Measurements from ENCODE around the gene OR2T5. TPM values are rescaled to one million over a fixed set of nuclear protein-coding genes. Genes with fewer than 3 reads are reported as not detected.

Gene OR2T5, protein sequence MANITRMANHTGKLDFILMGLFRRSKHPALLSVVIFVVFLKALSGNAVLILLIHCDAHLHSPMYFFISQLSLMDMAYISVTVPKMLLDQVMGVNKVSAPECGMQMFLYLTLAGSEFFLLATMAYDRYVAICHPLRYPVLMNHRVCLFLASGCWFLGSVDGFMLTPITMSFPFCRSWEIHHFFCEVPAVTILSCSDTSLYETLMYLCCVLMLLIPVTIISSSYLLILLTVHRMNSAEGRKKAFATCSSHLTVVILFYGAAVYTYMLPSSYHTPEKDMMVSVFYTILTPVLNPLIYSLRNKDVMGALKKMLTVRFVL
- not detected in 2 replicates for total RNA-seq

DNA sequence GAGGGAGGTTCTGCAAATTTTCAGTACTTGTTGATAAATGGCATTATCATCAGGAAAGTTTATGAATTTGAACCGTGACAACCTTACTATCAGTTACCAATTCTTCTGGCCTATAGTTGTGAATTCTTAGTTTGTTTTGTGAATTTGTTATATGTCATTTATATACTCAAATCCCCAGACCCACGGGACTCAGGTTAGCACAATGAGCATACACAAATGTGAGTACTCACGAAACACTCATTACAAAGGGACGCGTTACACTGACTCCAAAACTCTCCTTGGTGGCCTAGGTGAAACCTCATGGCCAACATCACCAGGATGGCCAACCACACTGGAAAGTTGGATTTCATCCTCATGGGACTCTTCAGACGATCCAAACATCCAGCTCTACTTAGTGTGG lies at the start of gene OR2T5:
Gene OR2T5, plus strand, starts transcription at position 301 of the 400 bp plus-strand sequence. Its CDS starts 0 bp downstream, at position 301.

DNA sequence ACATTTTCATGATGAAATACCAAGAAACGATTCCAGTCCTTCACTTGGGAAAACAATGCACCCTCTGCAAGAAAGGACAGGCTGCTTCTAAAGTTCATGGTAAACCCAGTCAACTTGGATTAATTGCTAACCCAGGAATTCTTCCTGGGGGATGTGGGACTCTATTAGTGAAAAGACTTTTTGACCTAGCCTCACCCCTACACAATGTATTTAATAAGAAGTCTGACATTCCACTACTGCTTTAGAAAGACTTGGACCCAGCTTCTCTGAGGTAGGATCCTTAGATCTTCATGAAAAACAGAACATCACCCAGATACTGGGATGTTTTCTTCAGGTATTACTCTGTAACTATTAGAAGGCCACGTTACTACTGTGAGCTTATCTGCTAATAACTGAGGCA lies 43.0 kb upstream of the OR2T5 start, which contains the start of gene OR2T2:
Gene OR2T2, plus strand, starts transcription at position 239 of the 400 bp plus-strand sequence. CDS start 7,161 bp downstream, outside the sequence.

DNA sequence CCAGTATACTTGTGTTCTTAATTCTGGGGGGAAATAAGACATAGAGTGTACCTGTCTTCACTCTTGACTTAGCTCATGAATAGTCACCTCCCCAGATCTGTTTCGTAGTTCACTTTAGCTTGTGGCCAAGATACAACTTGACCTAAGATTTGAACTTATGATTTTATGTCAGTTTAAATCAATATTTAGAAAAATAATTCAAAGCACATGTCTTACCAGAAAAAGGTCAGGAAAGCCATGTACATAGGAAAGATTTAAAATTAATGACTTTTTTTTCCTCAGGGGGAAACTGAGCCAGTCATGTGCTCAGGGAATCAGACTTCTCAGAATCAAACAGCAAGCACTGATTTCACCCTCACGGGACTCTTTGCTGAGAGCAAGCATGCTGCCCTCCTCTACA lies 15.3 kb upstream of the OR2T5 start, which contains the start of gene OR2T3:
Gene OR2T3, plus strand, starts transcription at position 301 of the 400 bp plus-strand sequence. Its CDS starts 0 bp downstream, at position 301.

DNA sequence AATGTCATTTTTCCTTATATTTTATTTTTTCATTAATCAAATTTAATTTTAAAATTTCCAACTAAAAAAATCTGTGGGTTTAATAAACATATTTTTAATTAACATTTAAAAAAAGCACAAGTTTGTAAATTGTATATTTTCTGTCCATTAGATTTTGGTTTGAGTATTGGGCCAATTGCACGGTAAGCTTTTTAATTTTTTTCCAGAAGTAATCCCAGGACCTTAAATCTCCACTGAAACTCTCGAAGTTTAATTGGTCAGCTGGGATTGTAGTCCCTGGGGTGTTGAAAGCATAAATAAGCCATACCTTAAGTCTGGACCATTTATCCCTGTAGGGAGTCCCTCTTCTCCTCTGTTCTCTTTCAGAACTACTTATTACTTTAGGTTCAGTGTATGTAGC lies 19.4 kb downstream of the OR2T5 start, which contains the start of gene OR2G6:
Gene OR2G6, plus strand, starts transcription at position 301 of the 400 bp plus-strand sequence. CDS start 13,574 bp downstream, outside the sequence.

Other genes with a start within 250 kb of the OR2T5 start
- not detected in 2 replicates for gene OR2T33, start 210.6 kb upstream of the OR2T5 start, total RNA-seq
- not detected in 2 replicates for gene OR2T12, start 185.2 kb upstream of the OR2T5 start, total RNA-seq
- gene OR2M7, start 164.0 kb upstream of the OR2T5 start, total RNA-seq: not detected in 2 replicates
- not detected in 2 replicates for gene OR14C36, start 139.8 kb upstream of the OR2T5 start, total RNA-seq
- not detected in 2 replicates for gene OR2T4, start 126.9 kb upstream of the OR2T5 start, total RNA-seq
- not detected in 2 replicates for gene OR2T6, start 112.8 kb upstream of the OR2T5 start, total RNA-seq
- not detected in 2 replicates for gene OR2T1, start 85.5 kb upstream of the OR2T5 start, total RNA-seq
- not detected in 2 replicates for gene OR2T2, start 43.0 kb upstream of the OR2T5 start, total RNA-seq
- not detected in 2 replicates for gene OR2T3, start 15.2 kb upstream of the OR2T5 start, total RNA-seq
- gene OR2G6, start 19.5 kb downstream of the OR2T5 start, total RNA-seq: not detected in 2 replicates
- not detected in 2 replicates for gene OR2T29, start 74.2 kb downstream of the OR2T5 start, total RNA-seq
- not detected in 2 replicates for gene OR2T34, start 86.2 kb downstream of the OR2T5 start, total RNA-seq
- gene OR2T10, start 109.1 kb downstream of the OR2T5 start, total RNA-seq: not detected in 2 replicates
- not detected in 2 replicates for gene OR2T11, start 146.5 kb downstream of the OR2T5 start, total RNA-seq
- not detected in 2 replicates for gene OR2T35, start 156.7 kb downstream of the OR2T5 start, total RNA-seq
- gene OR2T27, start 166.9 kb downstream of the OR2T5 start, total RNA-seq: not detected in 2 replicates
- not detected in 2 replicates for gene OR14I1, start 214.2 kb downstream of the OR2T5 start, total RNA-seq